Measurements from ENCODE around the gene SIPA1L3.
A peak's percentile ranks its signal among the peaks of the same experiment; 100 is the strongest.

Gene SIPA1L3

GRCh38 chr19:38229585-38230073, 322.6 kb downstream of the SIPA1L3 start (continued):
- TF ChIP-seq ELK4 (IDR thresholded peaks at IDR 0.05; ENCODE audit: borderline replicate concordance, low read depth, low read length) (no peak), HOXA7 (CRISPR knock-in tag; IDR thresholded peaks at IDR 0.05; ENCODE audit: borderline replicate concordance) (no peak), ZNF48 (tag by site-specific recombination; IDR thresholded peaks at IDR 0.05) (no peak), ZNF624 (tag by site-specific recombination; IDR thresholded peaks at IDR 0.05) (no peak), ZNF354C (tag by site-specific recombination; IDR thresholded peaks at IDR 0.05; ENCODE audit: borderline replicate concordance, low read depth) (no peak), ZNF664 (tag by site-specific recombination; IDR thresholded peaks at IDR 0.05) (no peak), REST (tag by site-specific recombination; IDR thresholded peaks at IDR 0.05) (no peak), PATZ1 (tag by site-specific recombination; IDR thresholded peaks at IDR 0.05) (peak; percentile 49), KLF16 (tag by site-specific recombination; IDR thresholded peaks at IDR 0.05) (0 out of 2 replicates have a peak, but pooled peaks have one; percentile 23), PRDM1 (tag by site-specific recombination; IDR thresholded peaks at IDR 0.05) (no peak), ZNF404 (tag by site-specific recombination; IDR thresholded peaks at IDR 0.05) (no peak), ZNF146 (tag by site-specific recombination; IDR thresholded peaks at IDR 0.05) (no peak), ZNF292 (tag by site-specific recombination; IDR thresholded peaks at IDR 0.05; ENCODE audit: borderline replicate concordance, low read depth) (no peak), ZNF701 (tag by site-specific recombination; IDR thresholded peaks at IDR 0.05) (no peak), TRIM28 (IDR thresholded peaks at IDR 0.05; ENCODE audit: borderline replicate concordance, low read length) (no peak), PRDM10 (tag by site-specific recombination; IDR thresholded peaks at IDR 0.05) (no peak), YY2 (tag by site-specific recombination; IDR thresholded peaks at IDR 0.05) (no peak), ZNF837 (tag by site-specific recombination; IDR thresholded peaks at IDR 0.05) (no peak), ZSCAN18 (tag by site-specific recombination; IDR thresholded peaks at IDR 0.05) (no peak), ZNF416 (tag by site-specific recombination; IDR thresholded peaks at IDR 0.05) (no peak), ZNF843 (tag by site-specific recombination; IDR thresholded peaks at IDR 0.05) (no peak), ZNF223 (tag by site-specific recombination; IDR thresholded peaks at IDR 0.05) (no peak)
- TF ChIP-seq, protein P1, sequence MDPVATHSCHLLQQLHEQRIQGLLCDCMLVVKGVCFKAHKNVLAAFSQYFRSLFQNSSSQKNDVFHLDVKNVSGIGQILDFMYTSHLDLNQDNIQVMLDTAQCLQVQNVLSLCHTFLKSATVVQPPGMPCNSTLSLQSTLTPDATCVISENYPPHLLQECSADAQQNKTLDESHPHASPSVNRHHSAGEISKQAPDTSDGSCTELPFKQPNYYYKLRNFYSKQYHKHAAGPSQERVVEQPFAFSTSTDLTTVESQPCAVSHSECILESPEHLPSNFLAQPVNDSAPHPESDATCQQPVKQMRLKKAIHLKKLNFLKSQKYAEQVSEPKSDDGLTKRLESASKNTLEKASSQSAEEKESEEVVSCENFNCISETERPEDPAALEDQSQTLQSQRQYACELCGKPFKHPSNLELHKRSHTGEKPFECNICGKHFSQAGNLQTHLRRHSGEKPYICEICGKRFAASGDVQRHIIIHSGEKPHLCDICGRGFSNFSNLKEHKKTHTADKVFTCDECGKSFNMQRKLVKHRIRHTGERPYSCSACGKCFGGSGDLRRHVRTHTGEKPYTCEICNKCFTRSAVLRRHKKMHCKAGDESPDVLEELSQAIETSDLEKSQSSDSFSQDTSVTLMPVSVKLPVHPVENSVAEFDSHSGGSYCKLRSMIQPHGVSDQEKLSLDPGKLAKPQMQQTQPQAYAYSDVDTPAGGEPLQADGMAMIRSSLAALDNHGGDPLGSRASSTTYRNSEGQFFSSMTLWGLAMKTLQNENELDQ (tag by site-specific recombination; IDR thresholded peaks at IDR 0.05; ENCODE audit: low read depth) = no peak
- TF ChIP-seq, protein P2, sequence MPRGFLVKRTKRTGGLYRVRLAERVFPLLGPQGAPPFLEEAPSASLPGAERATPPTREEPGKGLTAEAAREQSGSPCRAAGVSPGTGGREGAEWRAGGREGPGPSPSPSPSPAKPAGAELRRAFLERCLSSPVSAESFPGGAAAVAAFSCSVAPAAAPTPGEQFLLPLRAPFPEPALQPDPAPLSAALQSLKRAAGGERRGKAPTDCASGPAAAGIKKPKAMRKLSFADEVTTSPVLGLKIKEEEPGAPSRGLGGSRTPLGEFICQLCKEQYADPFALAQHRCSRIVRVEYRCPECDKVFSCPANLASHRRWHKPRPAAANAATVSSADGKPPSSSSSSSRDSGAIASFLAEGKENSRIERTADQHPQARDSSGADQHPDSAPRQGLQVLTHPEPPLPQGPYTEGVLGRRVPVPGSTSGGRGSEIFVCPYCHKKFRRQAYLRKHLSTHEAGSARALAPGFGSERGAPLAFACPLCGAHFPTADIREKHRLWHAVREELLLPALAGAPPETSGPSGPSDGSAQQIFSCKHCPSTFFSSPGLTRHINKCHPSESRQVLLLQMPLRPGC (tag by site-specific recombination; IDR thresholded peaks at IDR 0.05) = no peak
